Caki2 (cell line): ENCODE measurements around the gene CFAP20DC. TPM values are rescaled to one million over a fixed set of nuclear protein-coding genes. Genes with fewer than 3 reads are reported as not detected.
"Not testable (repeated sequence)": the region's sequence is repeated elsewhere in the genome, so short reads cannot be mapped to it uniquely, and the experiment has no call there.

Source experiments
- DNase-seq: peaks from one replicate; pipeline ENCODE4 v3.0.0-alpha.2; 2015; ENCODE audit warnings: low read depth
- in situ Hi-C: cut with HindIII; loops from 2 replicates; pipeline ENCODE4 v1.10.0; 2016; ENCODE audit warnings: low sequenced_read_pairs, low pct_unique_long_range_greater_than_20kb, mixed read lengths
- total RNA-seq: library from RNA; depleted of rRNA; stranded (reverse); fragments of >200 nt; shearing (Covaris generic); gene quantifications from 2 replicates; pipeline ENCODE4 v1.2.3, GENCODE V29; 2014; ENCODE audit warnings: low replicate concordance

CFAP20DC gene
- total RNA-seq, 1 experiment from 2014 or later = 8.3 TPM

- DNase-seq, in situ Hi-C loops: not testable (repeated sequence)
Measured at GRCh38 chr3:58842050-58842747, 207.6 kb downstream of the CFAP20DC start.

- DNase-seq = no peak
- in situ Hi-C loops = no loop called here
Measured at GRCh38 chr3:58840949-58841348, 208.9 kb downstream of the CFAP20DC start.

GRCh38 chr3:58839964-58840363 is 209.9 kb downstream of the CFAP20DC start:
- in situ Hi-C loops = no loop called here

GRCh38 chr3:58839187-58839586 is 210.6 kb downstream of the CFAP20DC start:
- no peak for DNase-seq
- in situ Hi-C loops = no loop called here

More at GRCh38 chr3:58839964-58840363, 209.9 kb downstream of the CFAP20DC start:
- no peak for DNase-seq

- in situ Hi-C loops = no loop called here
Measured at GRCh38 chr3:58837856-58838255, 212.0 kb downstream of the CFAP20DC start.

GRCh38 chr3:58837141-58837843 is 212.5 kb downstream of the CFAP20DC start:
- in situ Hi-C loops = no loop called here
- no peak for DNase-seq

More at GRCh38 chr3:58837856-58838255, 212.0 kb downstream of the CFAP20DC start:
- no peak for DNase-seq

GRCh38 chr3:58835086-58835485 is 214.7 kb downstream of the CFAP20DC start:
- peak; percentile 1 for DNase-seq
- in situ Hi-C loops = no loop called here

GRCh38 chr3:58833491-58833890 is 216.3 kb downstream of the CFAP20DC start:
- in situ Hi-C loops = no loop called here
- no peak for DNase-seq

- in situ Hi-C loops = no loop called here
- no peak for DNase-seq
Measured at GRCh38 chr3:58829321-58830000, 220.4 kb downstream of the CFAP20DC start.

GRCh38 chr3:58824777-58825176 is 225.0 kb downstream of the CFAP20DC start:
- DNase-seq = no peak
- in situ Hi-C loops = no loop called here

- in situ Hi-C loops = no loop called here
- peak; percentile 48 for DNase-seq
Measured at GRCh38 chr3:58824285-58824684, 225.5 kb downstream of the CFAP20DC start.

- in situ Hi-C loops, DNase-seq: not testable (repeated sequence)
Measured at GRCh38 chr3:58806551-58807244, 243.1 kb downstream of the CFAP20DC start.

GRCh38 chr3:58804914-58805313 is 244.9 kb downstream of the CFAP20DC start:
- no peak for DNase-seq
- in situ Hi-C loops = no loop called here

- no peak for DNase-seq
- in situ Hi-C loops = no loop called here
Measured at GRCh38 chr3:58801541-58801940, 248.3 kb downstream of the CFAP20DC start.

GRCh38 chr3:58800940-58801339 is 248.9 kb downstream of the CFAP20DC start:
- in situ Hi-C loops = no loop called here
- no peak for DNase-seq

GRCh38 chr3:58800032-58800431 is 249.8 kb downstream of the CFAP20DC start:
- in situ Hi-C loops = no loop called here
- DNase-seq = no peak

- no peak for DNase-seq
- in situ Hi-C loops = no loop called here
Measured at GRCh38 chr3:58799271-58799670, 250.6 kb downstream of the CFAP20DC start.

- in situ Hi-C loops = no loop called here
- DNase-seq = no peak
Measured at GRCh38 chr3:58798312-58798711, 251.5 kb downstream of the CFAP20DC start.

GRCh38 chr3:58794750-58795149 is 255.1 kb downstream of the CFAP20DC start:
- in situ Hi-C loops = no loop called here
- no peak for DNase-seq
